Measurements from ENCODE around the gene SLX9.

Gene SLX9

DNA sequence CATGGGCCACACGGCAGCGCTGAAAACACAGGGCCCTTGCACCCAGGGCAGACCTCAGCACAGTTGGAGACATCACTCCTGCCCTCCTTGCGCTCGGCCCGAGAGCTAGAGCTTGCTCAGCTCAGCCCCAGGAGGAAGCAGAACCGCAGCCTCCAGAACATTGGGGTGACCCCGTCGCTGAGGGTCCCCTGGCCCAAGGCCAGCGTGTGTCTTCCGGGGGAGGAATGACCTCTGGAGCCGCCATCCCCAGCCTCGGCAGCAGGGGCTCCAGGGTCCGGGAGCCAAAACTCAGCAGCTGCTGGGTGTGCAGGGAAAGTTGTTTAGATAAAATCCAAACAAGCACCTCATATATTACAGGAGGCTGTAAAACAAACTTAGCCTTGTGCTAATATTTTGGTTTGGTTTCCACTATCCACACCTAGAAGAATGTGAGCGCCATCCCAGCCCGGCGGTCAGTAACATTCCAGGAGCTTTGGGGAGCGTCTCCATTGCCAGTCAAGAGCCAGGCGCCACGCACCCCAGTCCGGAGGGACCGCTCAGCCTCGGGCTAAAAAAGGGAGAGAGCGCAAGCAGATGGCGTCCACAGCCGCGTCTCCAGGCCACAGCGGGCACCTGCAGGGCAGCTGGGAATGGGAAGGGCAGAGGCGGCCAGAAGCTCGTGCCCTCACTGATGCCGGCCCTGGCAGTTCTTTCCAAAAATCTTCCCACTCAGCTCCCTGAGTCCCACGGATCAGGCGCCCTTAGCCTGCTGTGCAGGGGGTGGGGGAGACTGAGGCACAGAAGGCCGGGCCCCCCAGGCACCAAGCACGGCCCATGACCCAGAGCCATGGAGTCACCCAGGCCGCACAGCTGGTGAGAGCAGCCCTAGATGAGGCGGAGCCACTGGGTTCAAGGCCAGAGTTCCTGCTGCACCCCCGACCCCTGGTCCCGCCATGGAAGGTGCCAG is 52.0 kb downstream of the SLX9 start:
- in situ Hi-C loops (cut with MboI; ENCODE audit: low pct_unique_long_range_greater_than_20kb, low sequenced_read_pairs, unreplicated experiment) = no loop called here
- TF ChIP-seq, protein P1, sequence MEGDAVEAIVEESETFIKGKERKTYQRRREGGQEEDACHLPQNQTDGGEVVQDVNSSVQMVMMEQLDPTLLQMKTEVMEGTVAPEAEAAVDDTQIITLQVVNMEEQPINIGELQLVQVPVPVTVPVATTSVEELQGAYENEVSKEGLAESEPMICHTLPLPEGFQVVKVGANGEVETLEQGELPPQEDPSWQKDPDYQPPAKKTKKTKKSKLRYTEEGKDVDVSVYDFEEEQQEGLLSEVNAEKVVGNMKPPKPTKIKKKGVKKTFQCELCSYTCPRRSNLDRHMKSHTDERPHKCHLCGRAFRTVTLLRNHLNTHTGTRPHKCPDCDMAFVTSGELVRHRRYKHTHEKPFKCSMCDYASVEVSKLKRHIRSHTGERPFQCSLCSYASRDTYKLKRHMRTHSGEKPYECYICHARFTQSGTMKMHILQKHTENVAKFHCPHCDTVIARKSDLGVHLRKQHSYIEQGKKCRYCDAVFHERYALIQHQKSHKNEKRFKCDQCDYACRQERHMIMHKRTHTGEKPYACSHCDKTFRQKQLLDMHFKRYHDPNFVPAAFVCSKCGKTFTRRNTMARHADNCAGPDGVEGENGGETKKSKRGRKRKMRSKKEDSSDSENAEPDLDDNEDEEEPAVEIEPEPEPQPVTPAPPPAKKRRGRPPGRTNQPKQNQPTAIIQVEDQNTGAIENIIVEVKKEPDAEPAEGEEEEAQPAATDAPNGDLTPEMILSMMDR (IDR thresholded peaks at IDR 0.05; ENCODE audit: extremely low read depth, insufficient read depth, missing control alignments) = no peak
- DNase-seq (ENCODE audit: low spot score) = no peak

GRCh38 chr21:44992608-44993031 is 52.8 kb downstream of the SLX9 start:
- TF ChIP-seq, protein P1 (IDR thresholded peaks at IDR 0.05; ENCODE audit: extremely low read depth, insufficient read depth, missing control alignments) = no peak
- in situ Hi-C loops (cut with MboI; ENCODE audit: low pct_unique_long_range_greater_than_20kb, low sequenced_read_pairs, unreplicated experiment) = no loop called here
- DNase-seq (ENCODE audit: low spot score) = no peak

DNA sequence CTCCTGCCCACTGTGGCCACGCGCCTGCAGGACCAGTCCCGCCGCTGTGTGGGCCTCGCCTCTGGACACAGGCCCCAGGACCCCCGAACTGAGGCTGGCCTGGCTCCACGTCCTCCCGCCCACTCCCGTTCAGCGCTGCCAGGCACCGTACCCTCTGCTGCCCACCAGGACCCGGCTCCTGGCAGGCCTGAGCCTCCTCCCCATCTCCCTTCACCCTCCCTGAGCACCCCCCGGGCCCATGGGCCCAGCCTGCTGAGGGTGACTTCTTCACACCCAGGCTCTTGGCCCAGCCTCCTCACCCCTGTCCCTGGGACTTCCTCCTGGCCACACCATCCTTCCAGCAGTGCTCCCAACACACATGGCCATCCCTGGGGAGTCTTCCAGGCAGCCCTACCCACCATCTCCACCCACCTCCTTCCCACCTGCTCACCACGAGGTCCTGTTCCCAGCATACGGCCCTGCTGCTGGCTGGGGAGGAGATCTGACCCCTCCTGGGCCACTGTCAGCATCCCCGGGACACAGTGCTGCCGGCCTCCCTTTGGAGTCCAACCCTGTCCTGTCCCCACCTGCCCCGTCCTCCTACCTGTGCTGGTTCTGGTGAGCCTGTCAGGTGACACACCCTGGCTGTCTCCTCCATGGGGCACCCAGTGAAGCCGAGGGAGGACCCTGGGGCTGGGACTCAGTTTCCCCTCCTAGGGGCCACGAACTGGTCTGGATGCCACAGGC is 53.7 kb downstream of the SLX9 start:
- in situ Hi-C loops (cut with MboI; ENCODE audit: low pct_unique_long_range_greater_than_20kb, low sequenced_read_pairs, unreplicated experiment) = no loop called here
- TF ChIP-seq, protein P1 (IDR thresholded peaks at IDR 0.05; ENCODE audit: extremely low read depth, insufficient read depth, missing control alignments) = no peak
- DNase-seq (ENCODE audit: low spot score) = no peak

DNA sequence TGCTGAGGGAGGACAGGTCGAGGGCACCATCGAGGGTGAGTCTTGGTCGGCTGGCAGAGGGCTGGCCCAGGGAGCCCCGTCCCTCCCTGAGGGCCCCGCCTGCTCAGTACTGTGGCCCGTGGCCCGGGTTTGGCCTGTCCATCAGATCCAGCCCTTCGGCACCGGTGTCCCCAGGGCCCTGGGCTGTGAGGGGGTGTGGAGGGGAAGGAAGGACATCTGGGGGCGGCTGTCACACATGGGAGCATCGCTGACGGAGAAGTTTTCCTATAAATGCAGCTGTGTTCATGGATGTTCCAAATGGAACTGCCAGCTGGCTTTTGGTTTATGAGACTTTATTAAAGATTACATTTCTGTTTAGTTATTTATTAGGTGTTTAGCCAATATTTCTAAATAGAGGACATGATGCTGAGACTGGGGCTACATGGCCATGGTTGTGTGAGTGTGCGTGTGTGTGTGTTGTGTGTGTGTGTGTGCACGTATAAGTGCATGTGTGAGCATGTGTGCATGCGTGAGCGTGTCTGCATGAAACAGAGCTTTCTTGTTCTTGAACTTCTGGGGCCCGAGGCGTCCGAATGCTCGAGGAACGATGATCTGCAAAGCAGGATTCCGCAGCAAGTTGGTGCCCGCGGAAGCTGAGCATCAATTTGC is 54.3 kb downstream of the SLX9 start:
- no peak for DNase-seq (ENCODE audit: low spot score)
- TF ChIP-seq, protein P1 (IDR thresholded peaks at IDR 0.05; ENCODE audit: extremely low read depth, insufficient read depth, missing control alignments) = no peak
- in situ Hi-C loops (cut with MboI; ENCODE audit: low pct_unique_long_range_greater_than_20kb, low sequenced_read_pairs, unreplicated experiment) = no loop called here

DNA sequence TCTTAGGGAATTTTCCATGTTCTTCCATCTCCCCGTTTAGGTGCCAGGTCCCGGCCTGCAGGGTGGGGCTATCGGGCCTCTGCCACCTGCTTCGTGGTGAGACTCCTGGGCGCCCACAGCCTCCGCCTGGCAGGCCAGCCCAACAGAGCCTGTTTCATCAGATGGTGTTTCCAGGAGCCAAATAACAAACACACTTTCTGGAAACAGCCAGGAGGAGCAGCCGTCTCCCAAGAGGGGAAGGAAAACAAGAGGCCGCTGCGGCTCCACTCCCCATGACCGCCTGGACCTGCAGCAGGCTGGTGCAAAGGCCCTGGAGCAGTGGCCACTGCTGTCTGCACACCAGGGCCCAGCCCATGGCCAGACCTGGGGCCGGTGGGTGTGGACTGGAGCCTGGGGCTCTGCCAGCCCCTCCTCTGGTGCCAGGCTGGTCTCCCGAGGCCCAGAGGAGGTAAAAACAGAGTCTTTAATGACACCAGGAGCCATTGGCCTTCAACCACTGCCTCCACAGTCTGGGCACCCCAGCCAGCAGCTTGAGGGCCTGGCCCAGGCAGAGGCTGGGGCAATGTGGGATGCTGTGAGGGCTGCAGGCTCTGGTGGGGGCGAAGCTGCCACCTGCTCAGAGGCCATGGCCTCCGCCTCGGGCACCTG is 55.0 kb downstream of the SLX9 start:
- TF ChIP-seq, protein P1 (IDR thresholded peaks at IDR 0.05; ENCODE audit: extremely low read depth, insufficient read depth, missing control alignments) = no peak
- no peak for DNase-seq (ENCODE audit: low spot score)
- in situ Hi-C loops (cut with MboI; ENCODE audit: low pct_unique_long_range_greater_than_20kb, low sequenced_read_pairs, unreplicated experiment) = no loop called here
